ENCODE measurements around the gene NRSN2.
"Not testable (repeated sequence)": the region's sequence is repeated elsewhere in the genome, so short reads cannot be mapped to it uniquely, and the experiment has no call there.

NRSN2 gene

DNA sequence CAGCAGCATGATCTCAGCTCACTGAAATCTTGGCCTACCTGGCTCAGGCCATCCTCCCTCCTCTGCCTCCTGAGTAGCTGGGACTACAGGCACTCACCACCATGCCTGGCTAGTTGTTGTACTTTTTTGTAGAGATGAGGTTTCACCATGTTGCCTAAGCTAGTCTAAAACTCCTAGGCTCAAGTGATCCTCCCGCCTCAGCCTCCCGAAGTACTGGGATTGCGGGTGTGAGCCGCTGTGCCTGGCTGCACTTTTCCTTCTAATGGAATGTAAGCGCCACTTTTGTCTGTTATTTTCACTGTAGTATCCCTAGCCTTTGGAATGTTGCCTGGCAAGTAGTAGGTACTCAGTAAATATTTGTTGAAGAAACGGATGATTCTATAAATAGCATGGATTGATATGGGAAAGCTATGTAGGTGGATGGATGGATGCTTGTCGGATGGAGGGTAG, 23.3 kb downstream of the NRSN2 start:
- no peaks in the 10 kb centered on the region for H3K36me3 ChIP-seq (ENCODE audit: control insufficient read depth in 4 of 4, insufficient read depth in 4 of 4, low read length in 3 of 4)
- 97% methylated on average over 5 of the region's 7 CpGs for WGBS (ENCODE audit: insufficient coverage)
- no peaks in the 10 kb centered on the region for H3K27me3 ChIP-seq (replicated peaks in 2 of 5; ENCODE audit: control insufficient read depth in 4 of 5, insufficient read depth in 5 of 5, low read length in 4 of 5)
- H3K27ac ChIP-seq (ENCODE audit: insufficient read depth in 1 of 2, low read depth in 1 of 2, low read length in 2 of 2, poor library complexity in 1 of 2, severe bottlenecking in 2 of 2), result peak overlapping the region in 1 of 2 experiments; percentile 17
- no peak for DNase-seq
- H3K4me1 ChIP-seq (ENCODE audit: control extremely low read depth in 1 of 4, control insufficient read depth in 4 of 4, insufficient read depth in 4 of 4, low read length in 3 of 4), result peaks cover 0 to 40% (median 30%) of the 10 kb centered on the region in 4 experiments
- POLR2A ChIA-PET, result no interaction called here
- CTCF ChIA-PET, result interaction anchor here (0.7 to 4.3 kb wide), 6 partner anchors 8 to 107 kb away, joined by 3 to 22 read pairs (median 8); partner anchors contain the start of gene TRIB3
- H3K4me3 ChIP-seq (ENCODE audit: control insufficient read depth in 1 of 7, extremely low read depth in 1 of 7, insufficient read depth in 4 of 7, low read depth in 2 of 7, low read length in 6 of 7), result no peak overlapping the region
- no peaks in the 10 kb centered on the region for H3K9me3 ChIP-seq (ENCODE audit: control extremely low read depth in 1 of 5, control insufficient read depth in 4 of 5, insufficient read depth in 2 of 5, low read depth in 1 of 5, low read length in 4 of 5)

DNA sequence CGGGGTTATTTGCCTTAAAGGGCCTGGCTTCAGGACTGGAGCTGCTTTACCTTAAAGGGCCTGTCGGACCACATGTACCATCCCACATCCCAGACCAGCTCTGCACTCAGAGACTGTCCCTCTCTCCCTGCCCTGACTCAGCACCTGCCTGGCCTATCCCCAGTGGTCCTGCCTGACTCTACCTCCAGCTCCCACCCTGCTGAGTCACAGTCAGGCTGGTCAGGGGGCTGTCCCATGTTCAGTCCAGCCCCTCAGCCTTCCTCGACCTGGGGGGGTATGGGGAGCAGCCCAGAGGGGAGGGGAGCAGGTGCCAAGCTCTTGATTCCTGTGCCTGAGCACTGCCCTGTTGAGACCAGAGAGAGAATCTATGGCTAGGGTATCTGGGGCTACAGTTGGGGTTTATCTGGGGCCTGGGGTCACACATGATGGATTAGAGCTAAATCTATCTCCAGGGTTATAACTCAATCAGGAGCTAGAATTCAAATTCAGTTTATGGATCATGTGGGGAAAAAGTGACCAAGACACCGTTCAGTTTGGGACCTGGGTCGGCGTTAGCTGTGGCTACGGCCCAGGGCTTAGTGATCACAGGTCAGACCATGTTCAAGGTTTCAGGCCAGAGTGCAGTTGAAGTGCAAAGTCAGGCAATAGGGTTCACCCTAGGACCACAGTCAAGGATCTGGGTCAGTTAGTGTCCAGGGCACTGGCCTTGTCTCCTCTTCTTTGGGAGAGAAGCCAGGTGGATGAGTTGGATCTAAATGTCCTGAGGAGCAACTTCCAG, 24.3 kb downstream of the NRSN2 start:
- Histone ChIP-seq H3K27me3 (replicated peaks in 2 of 5; ENCODE audit: control insufficient read depth in 4 of 5, insufficient read depth in 5 of 5, low read length in 4 of 5) (no peaks in the 10 kb centered on the region), H3K27ac (ENCODE audit: insufficient read depth in 1 of 2, low read depth in 1 of 2, low read length in 2 of 2, poor library complexity in 1 of 2, severe bottlenecking in 2 of 2) (peak overlapping the region in 1 of 2 experiments; percentile 71), H3K36me3 (ENCODE audit: control insufficient read depth in 4 of 4, insufficient read depth in 4 of 4, low read length in 3 of 4) (no peaks in the 10 kb centered on the region), H3K9me3 (ENCODE audit: control extremely low read depth in 1 of 5, control insufficient read depth in 4 of 5, insufficient read depth in 2 of 5, low read depth in 1 of 5, low read length in 4 of 5) (no peaks in the 10 kb centered on the region), H3K4me1 (ENCODE audit: control extremely low read depth in 1 of 4, control insufficient read depth in 4 of 4, insufficient read depth in 4 of 4, low read length in 3 of 4) (peaks cover 0 to 31% (median 26%) of the 10 kb centered on the region in 4 experiments), H3K4me3 (ENCODE audit: control insufficient read depth in 1 of 7, extremely low read depth in 1 of 7, insufficient read depth in 4 of 7, low read depth in 2 of 7, low read length in 6 of 7) (no peak overlapping the region)
- CTCF ChIA-PET, result interaction anchor here (0.7 to 4.3 kb wide), 8 partner anchors 9 to 106 kb away, joined by 3 to 22 read pairs (median 5); partner anchors contain the start of gene TRIB3
- POLR2A ChIA-PET, result no interaction called here
- WGBS (ENCODE audit: insufficient coverage), result 88% methylated on average over 5 of the region's 7 CpGs
- DNase-seq, result no peak

DNA sequence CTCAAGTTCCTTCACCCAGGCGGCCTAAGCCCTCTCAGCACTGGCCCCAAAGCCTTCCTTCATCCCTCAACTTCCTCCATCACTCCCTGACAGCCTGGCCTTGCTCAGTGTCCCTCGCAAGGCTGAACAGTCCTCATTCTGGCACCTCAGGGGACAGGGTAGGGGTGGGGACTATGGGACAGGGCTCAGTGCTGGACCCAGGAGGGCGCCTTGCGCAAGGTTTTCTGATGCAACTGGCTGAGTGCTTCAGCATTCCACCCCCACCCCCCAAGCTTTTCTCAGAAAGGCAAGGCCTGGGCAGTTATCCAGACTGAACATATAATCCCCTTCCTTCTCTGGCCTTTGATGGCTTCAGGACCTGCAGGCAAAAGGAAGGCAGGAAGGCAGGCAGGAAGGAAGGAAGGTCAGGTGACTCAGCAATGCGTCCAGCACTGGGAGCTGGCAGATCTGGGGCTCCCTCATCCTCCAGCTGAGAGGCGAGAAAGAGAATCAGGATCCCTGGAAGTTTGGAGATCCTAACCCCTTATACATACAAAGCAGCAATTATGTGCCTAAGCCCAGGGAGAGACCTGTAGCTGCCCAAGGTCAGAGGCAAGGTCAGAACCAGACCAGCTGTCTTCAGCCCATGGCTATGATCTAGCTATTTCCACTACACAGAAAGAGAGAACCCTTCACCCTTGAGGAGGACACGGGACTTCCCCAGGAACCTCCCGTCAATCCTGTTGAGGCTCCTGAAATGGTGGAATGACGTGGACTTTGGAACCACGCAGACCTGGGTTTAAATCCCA, 25.0 kb downstream of the NRSN2 start:
- CTCF ChIA-PET, result interaction anchor here (0.7 to 4.3 kb wide), 9 partner anchors 8 to 105 kb away, joined by 3 to 22 read pairs (median 3); partner anchors contain the start of gene TRIB3
- Histone ChIP-seq H3K36me3 (ENCODE audit: control insufficient read depth in 4 of 4, insufficient read depth in 4 of 4, low read length in 3 of 4) (no peaks in the 10 kb centered on the region), H3K9me3 (ENCODE audit: control extremely low read depth in 1 of 5, control insufficient read depth in 4 of 5, insufficient read depth in 2 of 5, low read depth in 1 of 5, low read length in 4 of 5) (no peaks in the 10 kb centered on the region), H3K4me1 (ENCODE audit: control extremely low read depth in 1 of 4, control insufficient read depth in 4 of 4, insufficient read depth in 4 of 4, low read length in 3 of 4) (peaks cover 0 to 31% (median 26%) of the 10 kb centered on the region in 4 experiments), H3K4me3 (ENCODE audit: control insufficient read depth in 1 of 7, extremely low read depth in 1 of 7, insufficient read depth in 4 of 7, low read depth in 2 of 7, low read length in 6 of 7) (peak overlapping the region in 1 of 7 experiments; percentile 37), H3K27me3 (replicated peaks in 2 of 5; ENCODE audit: control insufficient read depth in 4 of 5, insufficient read depth in 5 of 5, low read length in 4 of 5) (no peaks in the 10 kb centered on the region), H3K27ac (ENCODE audit: insufficient read depth in 1 of 2, low read depth in 1 of 2, low read length in 2 of 2, poor library complexity in 1 of 2, severe bottlenecking in 2 of 2) (peak overlapping the region in 1 of 2 experiments; percentile 72)
- 64% methylated on average over 10 of the region's 10 CpGs for whole genome bisulfite sequencing (ENCODE audit: insufficient coverage)
- POLR2A ChIA-PET, result no interaction called here
- DNase-seq, result peak in 2 of 3 donors; percentile 51 to 52

DNA sequence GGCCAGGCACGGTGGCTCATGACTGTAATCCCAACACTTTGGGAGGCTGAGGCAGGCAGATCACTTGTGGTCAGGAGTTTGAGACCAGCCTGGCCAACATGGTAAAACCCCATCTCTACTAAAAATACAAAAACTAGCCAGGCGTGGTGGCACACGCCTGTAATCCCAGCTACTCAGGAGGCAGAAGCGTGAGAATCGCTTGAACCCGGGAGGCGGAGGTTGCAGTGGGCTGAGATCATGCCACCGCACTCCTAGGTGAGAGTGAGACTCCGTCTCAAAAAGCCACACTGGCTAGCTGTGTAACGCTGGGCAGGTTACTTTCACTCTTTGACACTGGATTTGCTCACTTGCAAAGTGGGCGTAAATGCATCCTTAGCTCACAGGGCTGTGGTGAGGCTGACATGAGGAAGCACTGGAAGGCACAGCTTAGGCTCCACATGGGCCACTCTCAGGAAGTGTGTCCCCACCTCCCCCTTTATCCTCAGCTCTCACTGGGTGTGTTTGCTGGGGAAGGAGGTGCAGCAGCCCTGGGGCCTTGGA, 25.7 kb downstream of the NRSN2 start:
- H3K9me3 ChIP-seq (ENCODE audit: control extremely low read depth in 1 of 5, control insufficient read depth in 4 of 5, insufficient read depth in 2 of 5, low read depth in 1 of 5, low read length in 4 of 5); H3K36me3 ChIP-seq (ENCODE audit: control insufficient read depth in 4 of 4, insufficient read depth in 4 of 4, low read length in 3 of 4); H3K4me3 ChIP-seq (ENCODE audit: control insufficient read depth in 1 of 7, extremely low read depth in 1 of 7, insufficient read depth in 4 of 7, low read depth in 2 of 7, low read length in 6 of 7); H3K27me3 ChIP-seq (replicated peaks in 2 of 5; ENCODE audit: control insufficient read depth in 4 of 5, insufficient read depth in 5 of 5, low read length in 4 of 5); POLR2A ChIA-PET: not testable (repeated sequence)
- DNase-seq, result peak in 2 of 3 donors; percentile 64 to 66
- CTCF ChIA-PET, result interaction anchor here (0.8 to 4.3 kb wide), 8 partner anchors 10 to 288 kb away, joined by 3 to 22 read pairs (median 4); no protein-coding TSS in a partner anchor
- peak overlapping the region in 1 of 2 experiments; percentile 72 for H3K27ac ChIP-seq (ENCODE audit: insufficient read depth in 1 of 2, low read depth in 1 of 2, low read length in 2 of 2, poor library complexity in 1 of 2, severe bottlenecking in 2 of 2)
- peaks cover 0 to 31% (median 26%) of the 10 kb centered on the region in 4 experiments for H3K4me1 ChIP-seq (ENCODE audit: control extremely low read depth in 1 of 4, control insufficient read depth in 4 of 4, insufficient read depth in 4 of 4, low read length in 3 of 4)
- WGBS (ENCODE audit: insufficient coverage), result 83% methylated on average over 10 of the region's 11 CpGs

DNA sequence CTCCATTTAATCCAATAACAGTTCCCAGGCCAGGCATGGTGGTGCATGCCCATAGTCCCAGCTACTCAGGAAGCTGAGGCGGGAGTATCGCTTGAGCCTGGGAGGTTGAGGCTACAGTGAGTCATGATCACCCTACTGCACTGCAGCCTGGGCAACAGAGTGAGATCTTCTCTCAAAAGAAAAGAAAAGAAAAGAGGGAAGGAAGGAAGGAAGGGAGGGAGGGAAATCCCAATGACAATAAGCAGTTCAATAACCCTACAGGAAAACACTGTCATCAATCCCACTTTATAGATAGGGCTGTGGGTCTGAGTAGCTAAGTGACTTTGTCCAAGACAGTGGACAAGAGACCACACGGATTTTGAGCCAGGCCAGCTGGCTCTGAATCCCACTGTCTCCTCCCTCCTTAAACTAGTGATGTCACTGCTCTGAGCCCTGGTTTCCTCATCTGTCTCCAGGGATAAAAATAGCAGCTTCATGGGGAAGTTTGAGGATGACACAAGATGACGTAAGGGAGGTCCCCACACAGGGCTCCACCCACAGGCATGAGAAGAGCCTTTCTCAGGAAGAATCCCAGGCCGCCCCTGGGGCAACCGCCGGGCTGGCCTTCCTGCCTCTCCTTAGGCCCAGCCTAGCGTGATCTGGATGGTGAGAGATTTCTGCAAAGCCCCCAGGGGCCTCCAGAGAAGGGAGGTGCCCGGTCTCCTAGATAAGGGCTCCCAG, 26.4 kb downstream of the NRSN2 start:
- DNase-seq, result peak in 2 of 3 donors; percentile 41 to 58
- no peaks in the 10 kb centered on the region for H3K27me3 ChIP-seq (replicated peaks in 2 of 5; ENCODE audit: control insufficient read depth in 4 of 5, insufficient read depth in 5 of 5, low read length in 4 of 5)
- peaks cover 0 to 31% (median 26%) of the 10 kb centered on the region in 4 experiments for H3K4me1 ChIP-seq (ENCODE audit: control extremely low read depth in 1 of 4, control insufficient read depth in 4 of 4, insufficient read depth in 4 of 4, low read length in 3 of 4)
- CTCF ChIA-PET, result interaction anchor here (0.6 to 4.3 kb wide), 8 partner anchors 9 to 288 kb away, joined by 3 to 22 read pairs (median 4); no protein-coding TSS in a partner anchor
- H3K9me3 ChIP-seq (ENCODE audit: control extremely low read depth in 1 of 5, control insufficient read depth in 4 of 5, insufficient read depth in 2 of 5, low read depth in 1 of 5, low read length in 4 of 5), result no peaks in the 10 kb centered on the region
- no peaks in the 10 kb centered on the region for H3K36me3 ChIP-seq (ENCODE audit: control insufficient read depth in 4 of 4, insufficient read depth in 4 of 4, low read length in 3 of 4)
- 85% methylated on average over 8 of the region's 9 CpGs for WGBS (ENCODE audit: insufficient coverage)
- H3K4me3 ChIP-seq (ENCODE audit: control insufficient read depth in 1 of 7, extremely low read depth in 1 of 7, insufficient read depth in 4 of 7, low read depth in 2 of 7, low read length in 6 of 7), result no peak overlapping the region
- peak overlapping the region in 1 of 2 experiments; percentile 72 for H3K27ac ChIP-seq (ENCODE audit: insufficient read depth in 1 of 2, low read depth in 1 of 2, low read length in 2 of 2, poor library complexity in 1 of 2, severe bottlenecking in 2 of 2)
- POLR2A ChIA-PET, result no interaction called here

DNA sequence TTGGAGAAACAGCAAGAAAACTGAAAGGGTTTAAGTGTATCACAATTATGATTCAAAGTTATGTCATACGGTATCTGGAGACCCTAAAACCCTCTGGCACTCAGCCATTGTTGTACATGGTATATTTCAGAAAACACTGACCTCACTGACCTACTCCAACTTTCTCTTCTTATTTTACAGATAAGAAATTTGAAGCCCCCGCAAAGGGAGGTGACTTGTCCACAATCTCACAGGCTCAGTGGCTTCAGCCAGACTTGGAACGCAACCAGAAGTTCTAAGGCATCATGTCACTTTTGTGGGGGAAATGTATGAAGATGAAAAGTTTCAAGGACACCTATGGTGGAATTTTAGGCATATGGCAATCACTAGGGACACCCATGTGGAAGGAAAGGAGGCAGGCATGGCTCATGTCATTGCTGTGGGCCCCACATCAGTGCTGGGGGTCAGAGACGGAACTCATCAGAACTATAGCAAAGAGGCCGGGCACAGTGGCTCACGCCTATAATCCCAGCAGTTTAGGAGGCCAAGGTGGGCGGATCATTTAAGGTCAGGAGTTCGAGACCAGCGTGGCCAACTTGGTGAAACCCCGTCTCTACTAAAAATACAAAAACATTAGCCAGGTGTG, 28.5 kb downstream of the NRSN2 start:
- Histone ChIP-seq H3K27me3 (replicated peaks in 2 of 5; ENCODE audit: control insufficient read depth in 4 of 5, insufficient read depth in 5 of 5, low read length in 4 of 5) (no peaks in the 10 kb centered on the region), H3K4me3 (ENCODE audit: control insufficient read depth in 1 of 7, extremely low read depth in 1 of 7, insufficient read depth in 4 of 7, low read depth in 2 of 7, low read length in 6 of 7) (no peak overlapping the region), H3K4me1 (ENCODE audit: control extremely low read depth in 1 of 4, control insufficient read depth in 4 of 4, insufficient read depth in 4 of 4, low read length in 3 of 4) (peaks cover 0 to 38% (median 28%) of the 10 kb centered on the region in 4 experiments), H3K9me3 (ENCODE audit: control extremely low read depth in 1 of 5, control insufficient read depth in 4 of 5, insufficient read depth in 2 of 5, low read depth in 1 of 5, low read length in 4 of 5) (no peaks in the 10 kb centered on the region), H3K36me3 (ENCODE audit: control insufficient read depth in 4 of 4, insufficient read depth in 4 of 4, low read length in 3 of 4) (no peaks in the 10 kb centered on the region), H3K27ac (ENCODE audit: insufficient read depth in 1 of 2, low read depth in 1 of 2, low read length in 2 of 2, poor library complexity in 1 of 2, severe bottlenecking in 2 of 2) (peak overlapping the region in 1 of 2 experiments; percentile 55)
- 96% methylated on average over 8 of the region's 10 CpGs for WGBS (ENCODE audit: insufficient coverage)
- CTCF ChIA-PET, result interaction anchor here (1.1 kb wide), 2 partner anchors 13 to 20 kb away, joined by 3 read pairs; no protein-coding TSS in a partner anchor
- no peak for DNase-seq
- POLR2A ChIA-PET, result no interaction called here

All from common myeloid progenitor, CD34-positive (primary cell).